GM19035 (cell line): ENCODE measurements around the gene COL18A1.

Experiments
- ATAC-seq: cut with Tn5 transposase; IDR thresholded peaks from one replicate; pipeline ENCODE4 v1.9.1; 2021; ENCODE audit not compliant: unreplicated experiment

Gene COL18A1

DNA sequence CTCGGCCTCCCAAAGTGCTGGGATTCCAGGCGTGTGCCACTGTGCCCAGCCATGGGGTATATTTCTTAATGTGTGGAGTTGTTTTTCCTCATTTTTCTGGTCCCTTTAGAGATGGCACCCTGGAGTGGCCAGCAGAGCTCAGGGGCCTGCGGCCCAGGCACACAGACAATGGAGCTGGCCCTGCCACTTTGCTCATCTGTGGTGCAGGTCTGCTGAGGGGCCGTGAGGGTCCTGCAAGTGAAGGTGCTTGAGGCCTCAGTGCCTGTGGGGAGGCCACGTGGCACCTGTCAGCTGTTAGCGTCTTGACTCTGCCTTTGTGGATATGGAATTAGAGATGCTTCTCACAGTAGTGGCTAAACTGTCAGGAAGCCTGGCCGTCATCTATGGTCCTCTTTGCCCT, 7.5 kb downstream of the COL18A1 start:
- ATAC-seq: no peak

DNA sequence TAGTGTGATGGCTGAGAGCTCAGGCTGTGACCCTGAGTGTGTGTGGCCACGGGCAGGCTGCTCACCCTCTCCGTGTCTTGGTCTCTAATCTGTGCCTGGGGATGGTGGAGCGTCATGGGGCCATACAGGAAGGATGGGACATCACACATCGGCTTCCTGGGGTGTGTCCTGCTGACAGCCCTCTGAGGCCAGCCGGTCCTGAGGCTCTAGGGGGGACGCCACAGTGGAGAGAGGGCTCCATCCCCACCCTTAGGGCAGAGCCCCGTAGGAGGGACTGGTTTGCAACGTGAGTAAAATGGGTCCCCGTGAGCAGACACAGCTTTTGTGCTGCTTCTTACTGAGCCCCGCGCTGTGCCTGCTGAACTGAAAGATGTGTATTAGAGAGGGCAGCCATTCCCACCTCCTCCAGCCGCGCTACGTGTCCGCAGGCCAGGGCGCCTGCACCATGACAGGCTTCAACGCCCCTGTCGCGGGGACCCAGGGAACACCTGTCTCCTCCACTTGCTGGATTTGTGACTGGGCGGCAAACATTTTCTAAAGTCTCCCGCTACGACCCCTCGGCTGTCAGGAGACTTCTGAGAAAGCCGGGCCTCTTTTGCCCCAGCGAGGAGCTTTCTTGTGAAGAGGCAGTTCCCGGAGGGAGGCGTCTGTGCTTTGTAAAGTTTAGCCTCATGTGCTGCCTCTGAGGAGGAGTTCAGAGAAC, 8.1 kb downstream of the COL18A1 start:
- no peak for ATAC-seq

DNA sequence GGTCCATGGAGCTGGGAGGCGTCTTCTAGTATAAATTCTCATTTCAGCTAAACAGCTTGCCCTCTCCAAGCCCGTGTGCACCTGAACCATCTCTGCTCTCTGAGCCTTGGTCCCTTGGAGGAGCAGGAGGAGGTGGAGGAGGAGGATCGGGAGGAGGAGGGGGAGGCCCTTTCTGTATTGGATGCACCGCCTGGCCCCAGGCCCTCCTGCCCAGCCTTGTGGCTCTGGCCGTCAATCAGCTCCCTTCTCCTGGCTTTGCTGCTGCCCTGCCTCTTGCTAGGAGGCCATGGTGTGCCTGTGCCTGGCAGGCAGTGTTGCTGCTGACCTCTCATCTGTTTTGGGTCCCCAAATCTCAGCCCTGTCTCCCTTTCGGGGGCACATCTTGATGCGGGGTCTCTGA, 9.0 kb downstream of the COL18A1 start:
- no peak for ATAC-seq

DNA sequence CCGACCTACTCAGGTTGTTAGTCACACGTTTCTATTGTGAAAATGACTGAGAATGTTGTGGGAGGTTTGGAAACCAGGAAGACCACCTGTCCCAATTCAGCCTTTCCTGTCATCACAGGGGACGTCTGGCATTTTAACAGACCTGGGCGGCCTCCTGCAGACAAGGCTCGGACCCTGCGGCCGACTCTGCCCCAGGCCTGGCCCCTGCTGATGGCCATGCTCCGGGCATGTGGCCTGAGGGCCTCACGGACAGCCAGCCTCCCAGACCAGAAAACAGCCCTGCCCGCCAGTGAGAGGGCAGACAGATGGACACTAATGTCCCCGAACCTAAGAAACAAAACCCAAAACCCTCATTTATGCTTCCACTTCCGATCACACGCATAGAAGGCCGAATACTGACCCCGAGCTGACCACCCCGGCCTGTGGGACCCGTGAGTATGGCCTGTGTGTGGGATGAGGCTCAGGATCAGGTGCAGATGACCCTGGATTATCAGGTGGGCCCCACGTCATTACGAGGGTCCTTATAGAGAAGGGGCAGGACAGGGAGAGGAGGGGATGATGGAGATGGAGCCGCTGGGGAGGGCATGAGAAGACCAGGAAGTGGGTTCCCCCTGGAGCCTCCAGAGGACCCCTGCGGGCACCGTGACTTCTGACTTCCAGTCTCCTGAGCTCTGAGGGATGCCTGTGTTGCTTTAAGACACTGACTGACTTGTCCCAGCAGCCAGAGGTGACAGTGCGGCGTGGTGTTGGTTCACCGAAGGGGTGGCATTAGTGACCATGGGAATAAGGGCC, 9.6 kb downstream of the COL18A1 start:
- no peak for ATAC-seq

DNA sequence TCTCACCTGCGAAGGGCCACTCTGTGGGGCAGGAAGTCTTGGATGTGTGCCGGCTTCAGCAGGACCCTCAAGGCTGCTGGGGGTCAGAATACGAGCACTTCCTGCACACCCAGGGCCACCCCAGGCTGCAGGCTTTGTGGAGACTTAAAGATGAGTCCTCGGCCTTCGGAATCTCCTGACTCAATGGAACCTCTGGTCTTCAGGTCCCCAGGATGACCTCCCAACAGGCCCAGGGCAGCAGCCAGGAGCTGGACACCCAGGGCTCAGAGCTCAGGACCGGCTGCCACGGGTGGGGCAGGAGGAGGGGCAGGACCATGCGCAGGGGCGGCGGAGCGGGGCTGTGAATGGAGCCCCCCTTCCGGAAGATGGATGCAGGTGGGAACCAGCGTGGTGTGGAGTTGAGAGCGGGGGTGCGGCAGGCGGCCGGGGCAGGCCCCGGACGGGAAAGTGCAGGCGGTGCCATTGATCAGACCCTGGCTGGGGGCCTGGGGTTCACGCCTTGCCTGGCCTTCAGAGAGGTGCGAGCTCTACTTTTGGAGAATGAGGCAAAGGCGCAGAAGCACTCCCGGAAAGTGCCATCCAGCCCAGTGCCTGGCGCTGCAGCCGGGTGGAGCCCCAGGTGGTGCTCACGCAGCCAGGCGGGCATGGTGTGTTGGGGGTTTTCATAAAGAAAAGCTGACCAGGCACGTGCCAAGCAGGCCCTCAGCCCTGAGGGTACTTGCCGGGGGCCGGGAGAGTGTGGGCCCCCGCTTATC, 10.4 kb downstream of the COL18A1 start:
- ATAC-seq: no peak

DNA sequence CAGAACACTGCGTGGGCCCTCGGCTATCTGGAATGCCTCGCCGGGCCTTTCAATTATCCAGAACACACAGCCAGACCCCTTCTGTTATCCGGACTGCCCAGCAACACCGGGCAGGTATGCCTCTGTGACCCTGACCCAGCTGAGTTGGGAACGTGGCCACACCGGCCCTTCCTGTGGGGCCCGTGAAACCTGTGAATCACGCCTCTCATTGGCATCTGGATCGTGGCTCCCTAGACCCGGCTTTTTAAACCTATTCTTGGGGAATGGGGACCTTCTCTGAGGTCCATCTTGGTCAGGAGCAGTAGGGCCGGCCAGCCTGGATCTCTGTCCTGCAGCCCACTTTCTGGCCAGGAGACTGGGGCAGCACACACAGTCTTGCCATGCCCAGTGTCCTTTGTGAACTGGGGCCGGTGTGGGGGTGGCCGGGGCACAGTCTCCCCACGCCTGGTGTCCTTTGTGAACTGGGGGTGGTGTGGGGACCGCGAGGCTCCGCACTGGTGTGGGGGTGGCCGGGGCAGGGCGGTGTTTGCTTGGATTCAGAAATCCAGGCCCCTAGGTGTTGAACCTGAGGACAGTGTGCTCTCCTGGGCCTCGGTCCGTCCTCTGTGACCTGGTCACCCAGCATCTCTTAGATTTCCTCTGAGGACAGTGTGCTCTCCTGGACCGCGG, 11.1 kb downstream of the COL18A1 start:
- no peak for ATAC-seq

DNA sequence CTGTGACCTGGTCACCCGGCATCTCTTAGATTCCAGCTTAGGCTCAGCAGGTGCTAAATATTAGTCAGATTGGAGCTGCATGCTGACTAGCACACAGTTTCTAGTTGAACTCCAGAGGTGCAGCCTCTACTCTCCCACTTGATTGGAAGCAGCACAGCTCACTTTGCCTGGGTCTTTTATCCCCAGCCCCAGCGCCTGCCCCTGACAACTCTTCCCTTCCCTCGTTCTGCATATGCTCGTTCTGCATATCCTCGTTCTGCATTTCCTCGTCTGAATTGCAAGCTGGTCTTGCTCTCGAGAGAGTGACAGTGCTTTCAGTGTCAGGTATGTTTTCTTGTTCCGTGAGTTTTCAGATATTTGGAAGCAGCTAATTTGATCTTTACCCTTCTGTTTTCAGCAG, 11.7 kb downstream of the COL18A1 start:
- no peak for ATAC-seq

DNA sequence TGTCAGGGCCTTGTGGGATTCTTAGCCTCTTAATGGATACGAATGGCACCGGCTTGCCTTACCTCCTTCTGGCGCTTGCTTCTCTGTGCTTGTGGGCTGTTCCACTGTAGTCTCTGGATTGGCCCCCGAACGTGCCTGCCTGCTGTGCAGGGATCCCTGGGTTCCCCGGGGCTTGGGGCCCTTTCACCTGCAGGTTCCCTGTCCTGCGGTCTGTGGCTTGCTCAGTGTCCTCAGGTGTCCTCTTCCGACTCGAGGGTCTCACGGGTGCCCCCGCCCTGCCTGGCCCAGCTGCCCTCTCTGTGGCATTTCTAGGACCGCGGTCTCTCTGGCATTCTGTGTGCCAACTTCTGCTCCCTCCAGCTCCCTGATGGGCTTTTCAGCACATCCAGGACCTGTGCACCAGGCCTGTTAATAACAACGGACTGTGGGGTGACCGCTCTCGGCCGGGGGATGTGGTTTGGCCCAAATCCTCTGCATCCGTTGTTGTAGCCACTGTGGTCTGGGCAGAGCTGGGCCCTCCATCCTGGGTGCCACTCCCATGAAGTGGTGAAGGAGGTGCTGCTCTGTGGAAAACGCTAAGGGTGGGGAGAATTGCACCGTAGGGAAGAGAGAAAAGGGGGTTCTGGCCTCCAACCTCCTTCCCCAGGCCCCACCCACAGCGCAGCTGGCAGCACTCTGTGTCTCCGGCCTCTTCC, 12.4 kb downstream of the COL18A1 start:
- ATAC-seq: no peak

DNA sequence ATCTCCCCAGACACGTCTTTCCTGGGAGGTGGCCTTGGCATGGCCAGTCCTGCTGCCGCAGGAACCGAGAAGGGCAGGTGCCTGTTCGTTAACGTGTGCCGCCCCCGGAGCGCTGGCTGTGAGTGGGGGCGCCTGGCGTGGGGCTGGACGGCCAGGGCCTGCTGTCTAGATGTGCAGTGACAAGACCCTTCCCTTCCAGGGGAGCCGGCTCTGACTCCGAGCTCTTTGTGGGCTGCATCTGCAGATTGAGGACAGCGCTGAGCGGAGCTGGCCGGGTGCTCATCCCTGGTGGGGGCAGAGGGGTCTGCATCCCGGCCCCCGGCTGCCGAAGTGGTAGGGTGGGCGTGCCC, 13.0 kb downstream of the COL18A1 start:
- ATAC-seq: no peak

DNA sequence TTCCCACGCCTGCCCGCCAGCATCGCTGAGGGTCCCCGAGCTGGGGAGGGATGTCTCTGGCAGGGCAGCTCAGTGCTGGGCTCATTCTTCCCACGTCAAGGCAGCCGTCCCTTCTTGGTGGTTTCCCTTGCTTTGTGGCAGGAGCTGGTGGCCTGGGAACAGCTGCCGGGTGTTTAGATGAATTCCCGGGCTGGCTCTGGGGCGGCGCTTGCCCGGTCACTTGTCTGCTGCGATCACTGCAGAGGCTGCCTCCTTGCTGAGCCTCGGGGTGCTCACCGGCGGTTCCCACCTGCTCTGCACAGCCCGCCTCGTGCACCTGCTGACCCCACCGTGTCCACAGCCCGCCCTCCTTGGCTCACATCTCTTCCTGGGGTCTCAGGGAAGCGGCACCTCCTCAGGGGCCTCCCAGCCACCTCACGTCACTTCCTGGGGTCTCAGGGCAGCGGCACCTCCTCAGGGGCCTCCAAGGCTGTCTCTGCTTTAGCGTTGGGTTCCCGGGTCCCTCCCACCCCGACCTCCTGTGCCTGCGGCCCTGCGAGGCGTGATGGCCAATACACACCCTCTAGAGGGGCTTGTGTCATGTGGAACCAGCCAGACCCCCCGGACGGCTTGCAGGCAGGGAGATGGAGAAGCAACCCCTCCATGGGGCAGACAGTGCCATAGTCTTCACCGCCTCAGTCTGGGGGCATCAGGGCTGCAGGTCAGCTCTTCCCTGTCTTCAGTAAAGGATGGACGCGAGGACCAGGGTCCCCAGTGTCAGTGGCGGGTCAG, 13.5 kb downstream of the COL18A1 start:
- ATAC-seq: no peak

DNA sequence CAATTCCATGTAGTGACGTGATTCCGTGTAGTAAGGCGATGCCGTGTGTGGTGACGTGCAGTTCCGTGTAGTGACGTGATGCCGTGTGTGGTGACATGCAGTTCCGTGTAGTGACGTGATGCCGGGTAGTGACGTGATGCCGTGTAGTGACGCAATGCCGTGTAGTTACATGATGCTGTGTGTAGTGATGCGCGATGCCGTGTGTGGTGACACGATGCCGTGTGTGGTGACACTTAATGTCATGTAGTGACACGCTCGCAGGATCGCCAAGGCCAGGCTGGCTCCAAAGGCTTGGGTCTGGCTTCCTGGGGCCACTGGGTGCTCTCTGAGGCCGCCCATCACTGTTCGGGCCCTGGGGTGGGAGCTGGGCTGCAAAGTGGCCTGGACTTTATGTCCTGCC, 14.2 kb downstream of the COL18A1 start:
- ATAC-seq: no peak

DNA sequence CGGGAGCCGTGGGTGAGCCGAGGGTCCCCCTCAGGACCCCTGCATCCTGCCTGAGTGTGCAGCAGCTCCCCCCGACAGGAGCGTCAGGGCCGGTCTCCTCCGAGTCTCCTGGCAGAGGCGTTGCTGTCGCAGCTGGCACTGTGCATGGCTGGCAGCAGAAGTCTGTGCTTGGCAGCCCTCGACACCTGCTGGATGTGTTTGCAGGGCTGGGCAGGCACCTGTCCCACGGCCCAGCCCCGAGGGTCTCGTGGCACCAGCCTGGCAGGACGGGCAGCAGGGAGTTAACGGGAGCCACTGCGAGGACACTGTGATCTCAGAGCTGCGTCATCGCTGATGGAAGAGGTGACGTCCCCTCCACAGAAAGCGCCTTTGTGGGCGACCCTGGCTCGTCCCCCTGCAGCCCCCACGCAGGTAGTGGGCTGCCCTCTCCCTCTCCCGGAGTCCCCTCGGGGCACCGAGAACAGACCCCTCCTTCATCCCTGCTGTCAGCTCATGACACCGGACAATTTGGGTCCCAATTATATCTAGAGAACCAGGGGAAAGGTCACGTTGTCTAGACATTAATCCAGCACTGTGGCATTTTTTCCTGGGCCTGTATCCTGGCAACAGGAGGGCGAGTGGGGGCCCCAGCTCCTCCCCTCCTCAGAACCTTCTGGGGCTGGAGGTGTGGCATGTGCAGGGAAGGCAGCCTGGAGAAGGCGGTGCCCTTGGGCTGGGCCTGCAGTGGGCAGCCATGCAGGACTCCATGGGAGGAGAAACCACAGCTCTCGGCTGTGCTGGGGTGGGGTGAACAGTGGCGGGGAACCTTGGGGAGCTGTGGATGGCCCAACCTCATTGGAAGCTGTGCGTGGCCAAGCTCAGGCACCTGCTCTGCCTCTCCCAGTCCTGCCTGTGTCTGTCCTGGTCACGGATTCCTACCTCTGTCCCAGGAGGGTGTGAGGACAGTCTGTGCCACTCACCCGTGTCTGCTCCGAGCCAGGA, 15.4 kb downstream of the COL18A1 start:
- no peak for ATAC-seq

DNA sequence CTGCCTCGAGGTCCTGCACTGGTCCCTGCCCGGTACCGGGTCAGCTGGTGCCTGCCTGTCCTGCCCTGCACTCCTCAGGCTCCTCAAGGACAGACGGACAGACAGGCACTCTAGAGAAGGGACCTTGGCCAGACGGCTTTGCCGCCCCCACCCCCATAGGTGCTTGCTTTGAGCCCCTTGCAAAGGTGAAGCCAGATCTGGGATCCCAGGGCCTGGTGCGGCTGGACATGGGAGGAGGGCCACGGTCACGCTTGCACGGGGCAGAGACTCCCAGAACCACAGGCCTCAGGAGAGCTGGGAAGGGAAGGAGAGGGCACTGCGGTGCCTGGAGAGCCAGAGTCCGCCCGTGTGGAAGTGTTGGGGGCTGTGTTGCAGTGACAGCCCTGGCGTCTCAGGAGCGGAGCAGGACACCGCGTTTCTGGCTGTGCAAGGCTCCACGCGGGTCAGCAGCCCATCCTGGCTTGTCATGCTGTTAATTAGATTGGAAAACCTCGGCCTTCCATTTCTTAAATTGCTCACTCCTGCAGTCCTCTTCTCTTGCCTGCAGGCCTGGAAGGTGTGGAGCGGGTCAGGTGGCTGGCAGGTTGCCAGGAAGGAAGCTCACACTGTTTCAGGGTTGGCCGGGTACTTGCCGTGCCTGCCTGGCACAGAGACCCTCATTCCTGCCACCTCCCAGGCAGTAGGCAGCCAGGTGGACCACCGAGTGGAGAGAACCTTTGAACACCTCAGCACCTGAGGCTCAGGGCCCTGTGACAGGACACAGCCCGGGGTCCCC, 16.3 kb downstream of the COL18A1 start:
- no peak for ATAC-seq

DNA sequence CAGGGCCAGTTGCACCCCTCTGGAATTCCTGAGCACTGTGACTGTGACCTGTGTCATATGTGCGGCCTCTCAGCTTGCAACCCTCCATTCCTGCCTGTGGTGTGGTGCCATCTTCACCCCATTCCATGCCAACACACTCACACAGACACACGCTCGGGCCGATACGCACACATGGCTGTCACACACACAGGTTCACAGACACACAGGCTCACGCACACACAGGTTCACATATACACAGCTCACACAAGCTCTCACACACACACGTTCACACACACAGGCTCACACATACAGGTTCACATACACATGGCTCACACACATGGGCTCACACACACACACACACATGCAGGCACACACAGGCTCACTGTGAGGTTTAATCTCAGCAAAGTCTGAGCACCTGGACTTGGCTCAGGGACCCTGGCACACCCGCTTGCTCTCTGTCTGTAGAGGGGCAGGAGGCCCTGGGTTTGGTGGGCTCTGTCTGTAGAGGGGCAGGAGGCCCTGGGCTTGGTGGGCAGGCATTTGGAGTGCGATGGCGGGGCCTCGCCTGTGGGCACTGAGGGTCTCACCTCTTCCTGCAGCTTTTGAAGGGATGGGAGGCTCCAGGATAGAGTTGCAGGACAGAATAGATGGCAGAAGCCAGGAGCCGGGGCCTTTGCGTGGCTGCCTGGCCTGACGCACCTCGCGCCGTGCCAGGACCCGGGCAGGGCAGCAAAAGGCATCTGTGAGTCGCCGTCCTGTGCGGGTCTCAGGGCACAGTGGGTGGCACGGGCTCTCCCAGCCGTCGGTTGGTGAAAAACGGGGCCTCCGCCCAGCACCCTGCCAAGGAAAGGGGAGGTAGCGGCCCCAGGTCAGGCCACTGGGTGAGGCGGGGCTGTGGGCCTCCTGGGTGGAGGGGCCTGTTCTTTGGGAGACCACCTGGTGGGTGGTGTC, 17.1 kb downstream of the COL18A1 start:
- ATAC-seq: no peak

DNA sequence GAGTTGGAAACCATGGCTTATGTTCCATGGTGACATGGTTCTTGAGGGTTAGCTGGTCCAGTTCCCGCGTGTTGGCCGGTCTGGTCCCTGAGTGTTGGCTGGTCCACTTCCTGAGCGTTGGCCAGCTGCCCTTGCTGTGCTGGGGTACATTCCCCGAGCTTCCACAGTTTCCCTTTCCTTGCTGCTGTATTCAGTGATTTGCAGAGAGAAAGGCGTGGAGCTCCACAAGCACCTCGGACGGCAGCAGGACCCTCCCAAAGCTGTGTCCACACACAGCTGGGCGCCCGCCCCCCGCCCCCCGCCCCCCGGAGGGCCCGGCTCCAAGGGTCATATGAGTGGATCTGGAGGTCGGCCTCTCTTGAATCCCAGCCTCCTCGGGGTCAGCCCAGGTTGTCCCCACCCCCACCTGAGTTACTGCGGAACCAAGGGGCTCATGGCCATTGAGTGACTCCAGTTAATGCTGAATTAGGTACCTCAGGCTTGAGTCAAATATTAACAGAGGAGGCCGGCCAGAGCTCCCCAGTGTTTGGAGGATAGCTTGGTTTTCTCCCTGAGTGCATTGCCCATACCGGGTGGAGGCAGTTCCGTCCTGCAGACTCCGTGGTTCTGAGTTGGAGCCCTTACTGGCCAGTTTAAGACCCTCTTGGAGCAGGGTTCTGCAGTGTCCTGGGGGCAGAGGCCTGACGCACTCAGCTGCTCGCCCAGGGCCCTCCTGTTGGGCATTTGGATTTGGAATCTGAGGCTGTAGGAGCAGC, 18.4 kb downstream of the COL18A1 start:
- no peak for ATAC-seq
